ENCODE data around the gene CREB3L1.

DNA sequence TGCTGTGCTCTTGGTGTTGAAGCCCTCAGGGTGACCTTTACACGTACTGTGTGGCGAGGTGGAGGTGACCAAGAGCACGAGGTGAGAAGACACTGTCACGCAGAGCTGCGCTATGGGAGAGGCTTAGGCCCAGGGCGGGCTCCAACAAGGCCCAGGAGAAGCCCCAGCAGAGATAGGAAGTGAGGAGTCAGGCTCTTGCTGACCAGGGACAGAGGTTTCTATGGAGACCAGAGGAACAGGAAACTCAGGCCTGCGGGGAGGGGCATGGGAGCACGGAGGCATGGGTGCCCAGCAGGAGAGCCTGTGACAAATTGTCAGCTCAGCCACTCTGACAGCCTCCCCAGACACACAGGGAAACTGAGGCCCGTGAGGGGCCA, 85.6 kb downstream of the CREB3L1 start:
- TF ChIP-seq, protein P1, sequence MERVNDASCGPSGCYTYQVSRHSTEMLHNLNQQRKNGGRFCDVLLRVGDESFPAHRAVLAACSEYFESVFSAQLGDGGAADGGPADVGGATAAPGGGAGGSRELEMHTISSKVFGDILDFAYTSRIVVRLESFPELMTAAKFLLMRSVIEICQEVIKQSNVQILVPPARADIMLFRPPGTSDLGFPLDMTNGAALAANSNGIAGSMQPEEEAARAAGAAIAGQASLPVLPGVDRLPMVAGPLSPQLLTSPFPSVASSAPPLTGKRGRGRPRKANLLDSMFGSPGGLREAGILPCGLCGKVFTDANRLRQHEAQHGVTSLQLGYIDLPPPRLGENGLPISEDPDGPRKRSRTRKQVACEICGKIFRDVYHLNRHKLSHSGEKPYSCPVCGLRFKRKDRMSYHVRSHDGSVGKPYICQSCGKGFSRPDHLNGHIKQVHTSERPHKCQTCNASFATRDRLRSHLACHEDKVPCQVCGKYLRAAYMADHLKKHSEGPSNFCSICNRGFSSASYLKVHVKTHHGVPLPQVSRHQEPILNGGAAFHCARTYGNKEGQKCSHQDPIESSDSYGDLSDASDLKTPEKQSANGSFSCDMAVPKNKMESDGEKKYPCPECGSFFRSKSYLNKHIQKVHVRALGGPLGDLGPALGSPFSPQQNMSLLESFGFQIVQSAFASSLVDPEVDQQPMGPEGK (CRISPR knock-in tag; IDR thresholded peaks at IDR 0.05; ENCODE audit: borderline replicate concordance), result no peak
- TF ChIP-seq ISL1 (CRISPR knock-in tag; IDR thresholded peaks at IDR 0.05) (no peak), ZC3H10 (CRISPR knock-in tag; IDR thresholded peaks at IDR 0.05) (no peak), ESRRG (CRISPR knock-in tag; IDR thresholded peaks at IDR 0.05) (no peak), ZFP3 (CRISPR knock-in tag; IDR thresholded peaks at IDR 0.05) (no peak), TOX (CRISPR knock-in tag; IDR thresholded peaks at IDR 0.05; ENCODE audit: borderline replicate concordance) (no peak), ZNF70 (CRISPR knock-in tag; IDR thresholded peaks at IDR 0.05) (no peak), ZFP30 (CRISPR knock-in tag; IDR thresholded peaks at IDR 0.05) (no peak), GLIS3 (CRISPR knock-in tag; IDR thresholded peaks at IDR 0.05) (no peak), ARNTL (CRISPR knock-in tag; IDR thresholded peaks at IDR 0.05; ENCODE audit: borderline replicate concordance, low read depth) (no peak)
- TF ChIP-seq, protein P2, sequence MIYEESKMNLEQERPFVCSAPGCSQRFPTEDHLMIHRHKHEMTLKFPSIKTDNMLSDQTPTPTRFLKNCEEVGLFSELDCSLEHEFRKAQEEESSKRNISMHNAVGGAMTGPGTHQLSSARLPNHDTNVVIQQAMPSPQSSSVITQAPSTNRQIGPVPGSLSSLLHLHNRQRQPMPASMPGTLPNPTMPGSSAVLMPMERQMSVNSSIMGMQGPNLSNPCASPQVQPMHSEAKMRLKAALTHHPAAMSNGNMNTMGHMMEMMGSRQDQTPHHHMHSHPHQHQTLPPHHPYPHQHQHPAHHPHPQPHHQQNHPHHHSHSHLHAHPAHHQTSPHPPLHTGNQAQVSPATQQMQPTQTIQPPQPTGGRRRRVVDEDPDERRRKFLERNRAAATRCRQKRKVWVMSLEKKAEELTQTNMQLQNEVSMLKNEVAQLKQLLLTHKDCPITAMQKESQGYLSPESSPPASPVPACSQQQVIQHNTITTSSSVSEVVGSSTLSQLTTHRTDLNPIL (CRISPR knock-in tag; IDR thresholded peaks at IDR 0.05; ENCODE audit: low read depth), result no peak
- TF ChIP-seq, protein P3, sequence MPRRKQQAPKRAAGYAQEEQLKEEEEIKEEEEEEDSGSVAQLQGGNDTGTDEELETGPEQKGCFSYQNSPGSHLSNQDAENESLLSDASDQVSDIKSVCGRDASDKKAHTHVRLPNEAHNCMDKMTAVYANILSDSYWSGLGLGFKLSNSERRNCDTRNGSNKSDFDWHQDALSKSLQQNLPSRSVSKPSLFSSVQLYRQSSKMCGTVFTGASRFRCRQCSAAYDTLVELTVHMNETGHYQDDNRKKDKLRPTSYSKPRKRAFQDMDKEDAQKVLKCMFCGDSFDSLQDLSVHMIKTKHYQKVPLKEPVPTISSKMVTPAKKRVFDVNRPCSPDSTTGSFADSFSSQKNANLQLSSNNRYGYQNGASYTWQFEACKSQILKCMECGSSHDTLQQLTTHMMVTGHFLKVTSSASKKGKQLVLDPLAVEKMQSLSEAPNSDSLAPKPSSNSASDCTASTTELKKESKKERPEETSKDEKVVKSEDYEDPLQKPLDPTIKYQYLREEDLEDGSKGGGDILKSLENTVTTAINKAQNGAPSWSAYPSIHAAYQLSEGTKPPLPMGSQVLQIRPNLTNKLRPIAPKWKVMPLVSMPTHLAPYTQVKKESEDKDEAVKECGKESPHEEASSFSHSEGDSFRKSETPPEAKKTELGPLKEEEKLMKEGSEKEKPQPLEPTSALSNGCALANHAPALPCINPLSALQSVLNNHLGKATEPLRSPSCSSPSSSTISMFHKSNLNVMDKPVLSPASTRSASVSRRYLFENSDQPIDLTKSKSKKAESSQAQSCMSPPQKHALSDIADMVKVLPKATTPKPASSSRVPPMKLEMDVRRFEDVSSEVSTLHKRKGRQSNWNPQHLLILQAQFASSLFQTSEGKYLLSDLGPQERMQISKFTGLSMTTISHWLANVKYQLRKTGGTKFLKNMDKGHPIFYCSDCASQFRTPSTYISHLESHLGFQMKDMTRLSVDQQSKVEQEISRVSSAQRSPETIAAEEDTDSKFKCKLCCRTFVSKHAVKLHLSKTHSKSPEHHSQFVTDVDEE (CRISPR knock-in tag; IDR thresholded peaks at IDR 0.05), result no peak

All from SK-N-SH treated with all-trans-retinoic acid at 6 μM for 48 hours (cell line).